HG03571 (cell line): ENCODE data around the gene COPE.
"Not testable (repeated sequence)": the region's sequence is repeated elsewhere in the genome, so short reads cannot be mapped to it uniquely, and the experiment has no call there.

Experiments used
- ATAC-seq: cut with Tn5 transposase; IDR thresholded peaks from one replicate; pipeline ENCODE4 v1.9.1; 2021; ENCODE audit not compliant: unreplicated experiment

COPE gene

DNA sequence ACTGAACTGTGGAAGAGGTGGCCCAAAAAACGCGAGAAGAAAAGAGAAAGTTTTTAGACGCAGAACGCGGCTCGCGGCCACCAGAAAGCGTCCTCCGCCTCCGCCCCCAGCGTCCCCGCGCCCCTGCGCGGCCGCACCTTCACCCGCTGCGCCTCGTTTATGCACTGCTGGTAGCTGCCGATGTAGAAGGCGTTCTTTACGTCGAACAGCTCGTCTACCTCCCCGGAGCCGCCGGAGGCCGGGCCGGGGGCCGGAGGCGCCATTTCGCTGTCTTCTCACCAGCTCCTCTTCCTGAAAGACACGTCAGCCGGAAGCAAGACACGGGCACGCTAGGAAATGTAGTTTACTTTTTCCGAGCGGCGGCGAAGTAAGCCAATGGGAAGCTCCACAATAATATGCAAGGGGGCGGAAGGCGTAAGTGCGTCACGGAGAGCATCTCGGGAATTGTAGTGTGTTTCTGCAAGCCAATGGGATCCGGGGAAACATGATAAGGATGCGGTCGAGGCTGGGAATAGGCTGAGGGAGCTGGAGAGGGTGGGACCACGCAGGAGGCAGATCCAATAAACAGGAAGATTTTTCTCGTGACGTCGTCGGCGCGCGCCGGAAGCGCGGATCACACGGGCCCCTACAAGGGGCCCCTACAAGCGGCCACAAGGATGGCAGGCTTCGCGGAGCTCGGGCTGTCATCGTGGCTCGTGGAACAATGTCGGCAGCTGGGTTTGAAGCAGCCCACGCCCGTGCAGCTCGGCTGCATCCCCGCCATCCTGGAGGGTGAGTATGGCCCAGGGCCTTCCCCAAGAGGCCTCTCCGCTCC, at the start of gene COPE, which contains the start of gene DDX49:
COPE (minus strand) TSS at position 302 of the 814 bp plus-strand sequence; CDS start at position 263, 39 bp downstream.
DDX49 (plus strand) TSS at position 630 of the 814 bp plus-strand sequence; CDS start at position 657, 27 bp downstream.
- peak; percentile 75 for ATAC-seq

DNA sequence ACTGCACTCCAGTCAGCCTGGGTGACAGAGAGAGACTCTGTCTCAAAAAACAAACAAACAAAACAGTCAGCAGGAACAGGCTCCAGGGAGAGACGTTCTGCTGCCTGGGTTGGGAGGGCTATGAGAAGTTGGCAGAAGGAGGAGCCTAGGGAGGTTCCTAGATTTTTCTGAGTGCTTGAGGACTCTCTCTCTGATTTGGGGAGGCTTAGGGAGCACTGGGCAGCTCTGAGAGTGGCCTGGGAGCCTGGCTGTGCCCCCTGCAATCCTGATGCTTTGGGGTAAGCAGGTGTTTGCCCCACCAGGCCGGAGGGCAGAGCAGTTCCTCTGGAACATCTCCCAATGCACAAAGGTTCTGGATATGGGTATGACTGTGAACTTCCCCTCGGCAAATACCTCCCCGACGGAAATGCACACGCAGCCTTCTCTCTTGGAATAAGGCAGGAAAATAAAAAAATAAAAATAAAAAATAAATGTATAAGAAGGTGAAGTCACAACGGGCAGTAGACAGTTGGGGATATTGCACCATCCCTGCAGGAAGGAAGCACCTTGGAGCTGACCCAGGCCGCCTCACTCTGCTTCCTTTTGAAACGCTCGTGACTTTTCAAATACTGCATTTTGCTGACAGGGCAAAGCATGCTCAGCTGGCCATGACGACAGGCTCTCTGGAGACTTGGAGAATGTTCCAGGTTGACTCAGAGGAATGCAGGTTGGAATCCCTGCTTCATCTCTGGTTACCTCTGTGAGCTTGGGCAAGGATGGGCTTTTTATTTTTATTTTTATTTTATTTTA, 48.4 kb upstream of the COPE start:
- no peak for ATAC-seq

DNA sequence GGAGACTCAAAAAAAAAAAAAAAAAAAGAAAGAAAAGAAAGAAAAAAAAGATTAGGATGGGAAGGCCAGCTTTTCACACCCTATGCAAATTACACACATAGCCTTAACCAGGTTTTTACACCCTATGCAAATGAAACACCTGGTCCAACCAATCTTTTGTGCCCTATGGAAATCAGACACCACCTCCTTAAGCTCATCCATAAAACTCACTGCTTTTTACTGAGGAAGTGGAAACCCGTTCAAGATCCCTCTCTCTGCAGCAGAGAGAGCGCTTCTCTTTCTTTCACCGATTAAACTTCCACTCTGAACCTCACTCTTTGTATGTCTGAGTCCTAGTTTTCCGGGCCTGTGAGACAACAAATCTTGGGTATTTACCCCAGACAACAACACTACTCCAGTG, 47.1 kb upstream of the COPE start:
- no peak for ATAC-seq

DNA sequence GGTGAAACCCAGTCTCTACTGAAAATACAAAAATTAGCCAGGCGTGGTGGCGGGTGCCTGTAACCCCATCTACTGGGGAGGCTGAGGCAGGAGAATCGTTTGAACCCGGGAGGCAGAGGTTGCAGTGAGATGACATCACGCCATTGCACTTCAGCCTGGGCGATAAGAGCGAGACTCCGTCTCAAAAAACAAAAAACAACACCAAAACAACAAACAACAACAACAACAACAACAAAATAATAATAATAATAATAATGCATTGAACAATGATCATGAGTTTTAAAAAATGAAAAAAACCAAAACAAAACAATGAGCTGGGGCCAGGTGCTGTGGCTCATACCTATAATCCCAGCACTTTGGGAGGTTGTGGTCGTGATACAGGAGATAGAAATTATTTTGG, 44.9 kb upstream of the COPE start:
- ATAC-seq, result no peak

DNA sequence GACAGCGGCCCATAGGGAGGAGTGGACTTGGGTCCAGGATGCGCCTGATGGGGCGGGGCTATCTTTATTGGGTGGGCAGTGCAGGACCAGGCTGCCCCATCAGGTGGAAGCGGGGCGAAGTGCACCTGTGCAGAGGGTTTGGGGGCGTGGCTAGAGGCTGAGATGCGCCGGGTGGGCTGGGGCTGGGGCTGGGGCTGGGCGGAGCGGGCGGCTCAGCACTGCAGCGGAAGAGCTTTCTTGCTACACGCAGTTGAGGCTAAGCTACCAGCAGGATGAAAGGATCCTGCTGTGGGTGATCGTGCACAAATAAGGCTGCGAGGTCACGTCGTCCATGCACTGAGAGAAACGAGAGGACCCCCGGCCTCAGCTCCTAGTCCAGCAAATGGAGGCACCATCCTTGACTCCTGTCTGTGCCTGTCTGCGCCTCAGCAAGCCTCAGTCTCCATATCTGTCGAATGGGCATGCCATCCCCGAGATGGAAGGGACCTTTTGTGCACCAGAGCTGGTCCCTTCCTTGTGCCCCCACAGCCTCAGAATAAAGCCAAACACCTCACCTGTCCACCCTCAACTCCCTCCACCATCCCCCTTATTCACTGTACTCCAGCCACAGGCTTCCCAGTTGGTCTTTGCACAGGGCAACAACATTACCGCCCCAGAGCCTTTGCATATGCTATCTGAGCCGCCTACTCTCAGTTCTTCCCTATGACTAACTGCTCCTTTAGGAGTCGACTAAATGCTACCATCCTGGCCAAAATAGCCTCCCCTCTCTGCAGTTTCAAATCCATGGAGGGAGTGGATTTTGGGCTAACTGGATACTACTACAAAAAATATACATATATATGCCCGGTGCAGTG, 42.8 kb upstream of the COPE start:
- no peak for ATAC-seq

DNA sequence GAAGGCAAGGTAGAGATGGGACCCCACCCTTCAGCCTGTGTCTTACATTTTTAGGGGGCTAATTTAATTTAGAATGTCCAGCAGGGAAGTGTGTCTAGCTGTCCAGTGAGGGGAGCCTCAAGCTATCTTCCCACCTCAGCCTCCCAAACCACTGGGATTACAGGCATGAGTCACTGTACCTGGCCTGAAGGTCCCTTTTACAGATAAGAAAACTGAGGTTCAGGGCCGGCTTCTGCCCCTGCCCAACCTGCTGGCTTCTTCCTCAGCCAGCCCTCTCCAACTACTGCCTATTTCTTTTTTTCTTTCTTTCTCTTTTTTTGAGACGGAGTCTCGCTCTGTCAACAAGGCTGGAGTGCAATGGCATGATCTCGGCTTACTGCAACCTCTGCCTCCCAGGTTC, 41.2 kb upstream of the COPE start:
- ATAC-seq, result no peak

DNA sequence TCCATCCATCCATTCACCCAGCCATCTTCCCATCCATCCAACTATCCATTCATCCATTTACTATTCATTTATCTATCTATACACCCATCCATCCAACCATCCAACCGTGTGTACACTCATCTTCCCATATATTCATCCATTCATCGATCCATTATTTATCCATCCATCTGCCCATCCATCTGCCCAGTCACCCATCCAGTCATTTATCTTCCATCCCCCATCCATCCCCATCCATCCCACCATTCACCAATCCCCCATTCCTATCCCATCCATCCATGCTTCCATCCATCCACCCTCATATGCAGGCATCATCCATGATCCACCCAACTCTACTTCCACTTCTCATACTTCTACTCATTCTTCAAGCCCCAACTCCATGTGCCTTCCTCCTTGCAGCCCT, 35.9 kb upstream of the COPE start:
- no peak for ATAC-seq

DNA sequence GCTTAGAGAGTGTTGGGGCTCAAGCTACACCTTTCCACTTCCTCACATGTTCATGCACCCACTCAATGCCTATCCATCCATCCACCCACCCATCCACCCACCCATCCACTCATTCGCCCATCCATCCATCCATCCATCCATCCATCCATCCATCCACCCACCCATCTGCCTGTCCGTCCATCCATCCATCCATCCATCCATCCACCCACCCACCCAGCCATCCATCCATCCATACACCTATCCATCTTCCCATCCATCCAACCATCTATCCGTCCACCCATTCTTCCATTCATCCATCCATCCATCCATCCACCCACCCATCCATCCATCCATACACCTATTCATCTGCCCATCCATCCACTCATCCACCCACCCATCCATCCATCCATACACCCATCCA, 34.9 kb upstream of the COPE start:
- no peak for ATAC-seq

DNA sequence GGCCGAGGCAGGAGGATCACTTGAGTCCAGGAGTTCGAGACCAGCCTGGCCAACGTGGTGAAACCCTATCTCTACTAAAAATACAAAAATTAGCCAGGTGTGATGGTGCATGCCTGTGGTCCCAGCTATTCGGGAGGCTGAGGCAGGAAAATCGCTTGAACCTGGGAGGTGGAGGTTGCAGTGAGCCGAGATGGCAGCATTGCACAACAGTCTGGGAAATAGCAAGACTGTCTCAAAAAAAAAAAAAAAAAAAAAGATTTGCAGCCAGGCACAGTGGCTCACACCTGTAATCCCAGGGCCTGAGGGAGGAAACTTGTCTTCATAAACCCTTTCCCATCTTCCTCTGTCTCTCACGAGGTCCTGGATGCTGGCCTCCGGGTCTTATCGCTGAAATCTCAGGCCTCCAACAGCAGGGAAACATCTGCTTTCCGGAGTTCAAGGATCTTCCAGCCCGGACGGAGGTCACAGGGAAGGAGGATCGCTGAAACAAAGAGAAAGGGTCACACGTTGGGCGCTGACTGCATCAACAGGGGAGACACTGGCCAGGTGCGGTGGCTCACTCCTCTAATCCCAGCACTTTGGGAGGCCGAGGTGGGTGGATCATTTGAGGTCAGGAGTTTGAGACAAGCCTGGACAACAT, 33.3 kb upstream of the COPE start:
- ATAC-seq, result not testable (repeated sequence)

DNA sequence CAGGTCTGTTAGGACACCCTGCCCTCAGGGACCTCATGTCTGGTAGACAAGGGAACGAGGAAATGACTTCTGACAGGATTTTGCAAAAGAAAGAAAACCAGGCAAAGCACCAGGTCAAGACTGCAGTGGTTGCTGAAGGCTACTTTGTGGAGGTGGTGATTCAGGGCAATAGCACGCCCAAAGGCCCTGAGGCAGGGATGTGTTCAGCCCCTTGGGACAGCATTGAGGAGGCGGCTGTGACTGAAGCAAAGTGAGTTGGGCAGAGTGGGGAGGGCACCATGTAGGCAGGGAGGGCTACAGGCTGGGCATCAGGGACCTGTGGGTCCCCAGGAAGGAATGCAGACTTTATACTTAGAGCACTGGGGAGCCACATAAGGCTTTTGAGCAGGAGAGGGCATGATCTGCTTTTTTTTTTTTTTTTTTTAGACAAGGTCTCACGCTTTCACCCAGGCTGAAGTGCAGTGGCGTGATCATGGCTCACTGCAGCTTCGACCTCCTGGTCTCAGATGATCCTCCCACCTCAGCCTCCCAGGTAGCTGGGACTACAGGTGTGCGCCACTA, 32.6 kb upstream of the COPE start:
- no peak for ATAC-seq

DNA sequence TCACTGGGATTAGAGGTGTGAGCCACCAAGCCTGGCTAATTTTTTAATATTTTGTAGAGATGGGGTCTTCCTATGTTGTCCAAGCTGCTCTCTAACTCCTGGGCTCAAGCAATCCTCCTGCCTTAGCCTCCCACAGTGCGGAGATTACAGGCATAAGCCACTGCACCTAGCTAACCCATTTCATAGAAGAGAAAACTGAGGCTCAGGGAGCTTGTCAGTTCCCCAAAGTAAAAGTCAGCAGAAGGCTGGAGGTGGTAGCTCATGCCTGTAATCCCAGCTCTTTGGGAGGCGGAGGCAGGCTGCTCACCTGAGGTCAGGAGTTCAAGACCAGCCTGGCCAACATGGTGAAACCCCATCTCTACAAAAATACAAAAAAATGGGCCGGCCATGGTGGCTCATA, 30.7 kb upstream of the COPE start:
- no peak for ATAC-seq

DNA sequence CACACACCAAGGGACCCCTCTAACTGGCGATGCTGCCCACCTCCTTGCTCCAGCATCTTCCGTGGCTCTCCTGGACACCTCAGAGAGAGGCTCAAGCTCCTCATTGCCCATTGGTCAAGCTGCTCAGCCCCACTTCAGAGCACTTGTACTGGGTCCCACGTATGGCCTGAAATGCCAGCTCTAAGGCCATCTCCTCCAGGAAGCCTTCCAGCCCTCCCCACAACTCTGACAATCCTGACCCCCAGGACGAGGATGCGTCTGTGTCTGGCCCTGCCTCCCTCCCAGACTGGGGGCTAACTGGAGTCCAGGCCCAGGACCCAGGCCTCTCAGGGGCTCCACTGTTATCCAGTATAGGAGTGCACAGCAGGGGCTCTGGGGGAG, 29.8 kb upstream of the COPE start:
- ATAC-seq, result no peak

DNA sequence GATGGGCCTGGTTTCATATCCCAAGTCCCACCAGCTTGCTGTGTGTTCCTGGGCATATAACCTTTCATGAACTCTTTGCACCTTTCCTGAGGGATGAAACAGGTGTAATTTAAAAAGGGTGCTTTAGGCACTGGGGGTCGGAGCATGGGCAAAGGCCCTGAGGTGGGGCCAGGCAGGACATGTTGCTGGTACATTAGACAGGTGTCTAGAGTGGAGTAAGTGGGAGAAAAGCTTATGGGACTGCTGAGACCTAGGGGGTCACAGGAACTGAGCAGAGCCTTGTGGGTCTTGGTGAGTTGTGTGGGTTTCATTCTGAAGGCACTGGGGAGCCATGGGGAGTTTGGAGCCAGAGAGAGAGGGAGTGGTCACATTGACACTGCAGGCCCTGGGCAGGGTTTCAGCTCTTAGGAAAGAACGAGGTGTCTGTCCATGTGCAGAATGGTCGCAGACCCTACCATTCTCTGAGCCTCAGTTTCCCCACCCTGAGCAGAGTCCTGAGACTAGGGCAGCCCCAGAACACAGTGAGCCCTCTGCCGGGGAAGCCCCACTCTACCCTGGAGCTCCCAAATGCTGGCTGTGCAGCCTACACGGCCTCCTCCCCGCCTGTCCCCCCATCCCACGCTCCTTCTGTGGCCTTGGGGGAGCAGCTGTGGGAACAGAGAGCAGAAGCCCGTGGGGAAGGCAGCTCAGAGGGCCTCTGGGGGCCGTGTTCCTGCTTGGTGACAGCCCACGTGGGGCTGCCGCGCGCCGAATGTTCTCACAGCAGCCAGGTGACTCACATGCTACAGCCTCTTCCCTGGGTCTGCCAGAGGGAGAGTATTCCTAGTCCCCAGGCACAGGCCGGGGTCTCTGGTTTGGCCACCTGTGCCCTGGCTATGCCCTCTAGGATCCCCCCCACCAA, 29.1 kb upstream of the COPE start:
- ATAC-seq, result no peak

DNA sequence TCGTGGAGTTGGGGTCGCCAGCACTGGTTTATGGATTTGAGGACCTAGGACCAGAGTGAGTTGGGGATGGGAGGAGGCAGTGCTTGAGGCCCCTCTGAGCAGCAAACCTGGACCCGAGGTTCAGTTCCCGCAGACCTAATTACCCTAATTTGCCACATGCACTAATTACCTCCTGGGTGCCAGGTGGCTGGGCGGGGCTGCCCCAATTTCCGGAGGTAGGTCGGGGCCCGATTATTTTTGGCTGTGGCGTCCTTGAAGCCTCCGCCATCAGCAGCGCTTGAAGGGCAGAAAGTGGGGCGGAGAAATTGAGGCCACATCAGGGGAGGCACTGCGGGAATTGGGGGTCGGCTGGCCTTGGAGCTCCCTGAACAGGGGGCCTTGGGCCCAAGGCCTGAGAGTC, 27.7 kb upstream of the COPE start:
- no peak for ATAC-seq

DNA sequence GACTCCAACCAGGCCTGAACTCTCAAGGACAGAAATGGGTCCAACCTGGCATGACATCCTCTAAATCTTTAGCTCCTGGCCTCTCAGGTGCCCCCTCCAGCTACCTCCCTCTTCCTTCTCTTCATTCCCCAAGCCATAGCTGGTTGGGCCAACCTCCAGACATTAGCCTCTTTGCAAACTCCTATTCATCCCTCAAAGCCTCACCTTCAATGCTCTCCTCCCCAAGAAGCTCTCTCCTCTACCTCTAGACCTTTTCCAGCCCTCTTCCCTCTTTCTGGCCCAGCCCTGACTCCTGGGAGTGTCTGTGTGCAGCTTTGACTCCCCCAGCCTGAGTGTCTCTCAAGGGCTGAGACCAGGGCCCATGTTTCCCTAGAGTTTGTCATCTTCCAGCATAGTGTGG, 27.1 kb upstream of the COPE start:
- no peak for ATAC-seq

DNA sequence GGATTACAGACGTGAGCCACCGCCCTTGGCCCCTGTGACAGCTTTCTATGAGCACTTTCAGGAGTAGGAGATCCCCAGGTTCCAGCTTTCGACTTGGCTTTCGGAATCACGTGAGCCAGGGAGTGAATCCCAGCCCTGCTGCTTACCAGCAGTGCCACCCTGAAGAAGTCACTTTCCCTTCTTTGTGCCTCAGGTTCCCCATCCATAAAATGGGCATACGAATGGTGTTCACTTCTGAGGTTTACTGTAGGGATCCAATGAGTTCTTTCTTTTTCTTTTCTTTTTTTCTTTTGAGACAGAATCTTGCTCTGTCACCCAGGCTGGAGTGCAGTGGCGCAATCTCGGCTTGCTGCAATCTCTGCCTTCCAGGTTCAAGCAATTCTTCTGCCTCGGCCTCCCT, 26.1 kb upstream of the COPE start:
- no peak for ATAC-seq

DNA sequence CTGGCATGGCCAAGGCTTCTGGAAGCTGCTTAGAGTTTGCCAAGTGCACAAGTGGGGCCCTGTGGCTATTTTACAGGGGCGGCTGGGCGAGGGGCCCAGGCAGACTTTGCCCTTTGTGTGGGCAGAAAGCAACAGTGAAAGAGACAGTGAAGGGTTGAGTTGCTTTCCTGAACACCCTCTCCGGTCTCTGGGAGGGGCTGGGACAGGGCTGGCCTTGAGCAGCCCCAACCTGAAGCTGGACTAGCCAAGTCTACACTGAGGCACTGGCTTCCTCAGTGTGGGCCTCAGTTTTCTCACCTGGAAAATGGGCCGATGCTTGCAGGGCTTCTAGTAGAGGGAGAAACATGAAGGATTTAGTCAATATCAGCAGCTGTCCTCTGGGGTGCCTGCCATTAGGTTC, 24.3 kb upstream of the COPE start:
- ATAC-seq, result no peak

DNA sequence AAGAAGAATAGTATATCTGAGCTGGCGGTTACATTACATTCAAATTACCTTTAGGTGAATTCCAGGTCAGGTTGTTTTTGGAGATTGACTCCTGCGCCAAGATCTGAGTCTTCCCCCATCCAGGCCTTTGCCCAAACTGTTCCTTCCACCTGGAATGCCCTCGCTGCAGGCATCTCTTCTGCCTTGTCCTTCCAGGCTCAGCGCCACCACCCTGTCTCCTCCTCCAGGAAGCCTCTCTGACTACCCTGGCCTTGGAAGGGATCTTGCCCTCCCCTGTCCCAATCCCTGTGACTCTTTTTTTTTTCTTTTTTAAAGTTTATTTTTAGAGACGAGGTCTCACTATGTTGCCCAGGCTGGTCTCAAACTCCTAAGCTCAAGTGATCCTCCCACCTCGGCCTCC, 23.5 kb upstream of the COPE start:
- ATAC-seq, result no peak

DNA sequence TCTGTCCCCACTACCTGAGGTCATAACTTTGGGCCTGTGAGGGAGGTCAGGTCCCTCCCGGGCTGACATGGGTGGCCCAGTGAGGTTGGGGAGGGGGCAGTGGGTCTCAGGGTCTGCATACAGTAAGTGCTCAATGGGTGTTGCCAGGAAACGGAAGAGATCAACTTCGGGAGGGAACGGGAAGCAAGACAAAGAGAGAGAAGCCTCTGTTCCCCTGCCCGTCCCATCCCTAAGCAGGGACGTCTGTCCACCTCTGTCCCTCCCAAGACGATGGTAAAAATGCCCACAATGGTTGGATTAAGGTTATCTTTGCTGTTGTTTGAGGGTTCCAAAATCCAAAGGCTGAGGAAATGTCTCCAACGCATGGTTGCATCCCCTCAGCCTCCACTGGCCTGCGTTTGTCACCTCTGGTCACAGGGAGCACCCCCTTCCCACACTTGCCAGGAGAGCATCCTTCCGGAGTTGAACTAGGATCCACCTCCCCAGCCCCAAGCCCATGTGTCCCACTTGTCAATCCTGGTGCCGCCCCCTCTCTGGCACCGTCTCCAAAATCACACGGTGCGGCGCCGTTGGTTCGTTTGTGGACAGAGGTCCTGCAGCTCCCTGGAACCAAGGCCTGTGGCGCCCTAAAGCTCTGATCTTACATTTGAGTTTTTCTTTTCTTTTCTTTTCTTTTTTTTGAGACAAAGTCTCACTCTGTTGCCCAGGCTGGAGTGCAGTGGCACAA, 22.6 kb upstream of the COPE start:
- no peak for ATAC-seq
